Lower lobe of right lung (tissue), 2 donors: ENCODE results near the gene PRKCH. TPM values are rescaled to one million over a fixed set of nuclear protein-coding genes. Genes with fewer than 3 reads are reported as not detected.
"Not testable (repeated sequence)": the region's sequence is repeated elsewhere in the genome, so short reads cannot be mapped to it uniquely, and the experiment has no call there.

ENCODE experiments used
- ATAC-seq, 2 donors: fragments of 200-7000 bp; cut with Tn5 transposase; one replicate each; pipeline ENCODE4 v1.9.1; 2020 to 2022; ENCODE audit warnings: mild to moderate bottlenecking in 2 of 2, moderate library complexity in 2 of 2
- DNase-seq: peaks from one replicate; pipeline ENCODE4 v3.0.0-alpha.2; 2020
- H3K27ac ChIP-seq: fragments of 200-600 bp; one replicate; pipeline ENCODE4 v1.8.0; 2022
- H3K27me3 ChIP-seq: fragments of 200-600 bp; one replicate; pipeline ENCODE4 v1.8.0; 2022; ENCODE audit warnings: low read depth
- H3K36me3 ChIP-seq: fragments of 200-600 bp; one replicate; pipeline ENCODE4 v1.8.0; 2022; ENCODE audit warnings: mild to moderate bottlenecking
- H3K4me1 ChIP-seq: fragments of 200-600 bp; one replicate; pipeline ENCODE4 v1.8.0; 2022
- H3K4me3 ChIP-seq: fragments of 200-600 bp; one replicate; pipeline ENCODE4 v1.8.0; 2022; ENCODE audit warnings: mild to moderate bottlenecking
- H3K9me3 ChIP-seq: fragments of 200-600 bp; one replicate; pipeline ENCODE4 v1.8.0; 2022
- CTCF ChIP-seq: fragments of 200-600 bp; IDR thresholded peaks from one replicate; pipeline ENCODE4 v1.8.0; 2022; ENCODE audit warnings: antibody characterized with exemption, mild to moderate bottlenecking
- intact Hi-C: fragments of 100-400 bp; cut with DNase I; formaldehyde crosslinking; loops from one replicate; pipeline ENCODE4 v1.11.0; 2022
- total RNA-seq: library from RNA; stranded (reverse); fragmentation: NEBNext Ultra II Directional; extraction: Animal tissue kit (Norgen Biotek cat#: 25700); gene quantifications from one replicate; pipeline ENCODE4 v1.2.1, GENCODE V29; 2021
- donor health status: DM: no; HTN: yes; CAD: no; lungs with severe emphysema.

PRKCH gene
- total RNA-seq, 1 donor from 2014 or later, result 60.9 TPM

GRCh38 chr14:61304688-61305087 lies 16.7 kb upstream of the PRKCH start:
- intact Hi-C loops, result no loop called here
- no peak for TF ChIP-seq CTCF
- no peaks in the 10 kb centered on the region for H3K9me3 ChIP-seq

GRCh38 chr14:61308198-61308597 lies 13.2 kb upstream of the PRKCH start:
- intact Hi-C loops, result no loop called here
- H3K27ac ChIP-seq, result peak overlapping the region; percentile 55
- H3K9me3 ChIP-seq, result no peaks in the 10 kb centered on the region
- H3K36me3 ChIP-seq, result no peaks in the 10 kb centered on the region
- DNase-seq (no peak), ATAC-seq (no peak)
- no peaks in the 10 kb centered on the region for H3K4me1 ChIP-seq
- H3K4me3 ChIP-seq, result no peak overlapping the region
- no peak for TF ChIP-seq CTCF
- no peaks in the 10 kb centered on the region for H3K27me3 ChIP-seq

More at GRCh38 chr14:61304688-61305087, 16.7 kb upstream of the PRKCH start:
- no peaks in the 10 kb centered on the region for H3K27me3 ChIP-seq
- H3K36me3 ChIP-seq, result no peaks in the 10 kb centered on the region
- H3K4me1 ChIP-seq, result no peaks in the 10 kb centered on the region
- H3K4me3 ChIP-seq, result no peak overlapping the region
- no peak overlapping the region for H3K27ac ChIP-seq
- no peak for DNase-seq
- ATAC-seq, result no peak

- intact Hi-C loops, ATAC-seq, H3K4me3 ChIP-seq, H3K9me3 ChIP-seq, DNase-seq, H3K4me1 ChIP-seq, H3K36me3 ChIP-seq, H3K27me3 ChIP-seq: not testable (repeated sequence)
- peak overlapping the region; percentile 55 for H3K27ac ChIP-seq
Measured at GRCh38 chr14:61308701-61309100, 12.7 kb upstream of the PRKCH start.

- H3K9me3 ChIP-seq, result peaks cover 8% of the 10 kb centered on the region
- H3K4me3 ChIP-seq, result no peak overlapping the region
- DNase-seq (no peak), ATAC-seq (no peak)
- no peaks in the 10 kb centered on the region for H3K36me3 ChIP-seq
- H3K27me3 ChIP-seq, result no peaks in the 10 kb centered on the region
- intact Hi-C loops, result no loop called here
- peaks cover 4% of the 10 kb centered on the region for H3K4me1 ChIP-seq
- TF ChIP-seq CTCF, result no peak
- H3K27ac ChIP-seq, result no peak overlapping the region
Measured at GRCh38 chr14:61315313-61315712, 6.1 kb upstream of the PRKCH start.

GRCh38 chr14:61319086-61319485 lies 2.3 kb upstream of the PRKCH start:
- intact Hi-C loops, result no loop called here
- Histone ChIP-seq H3K27ac (no peak overlapping the region), H3K27me3 (no peaks in the 10 kb centered on the region), H3K4me1 (peaks cover 7% of the 10 kb centered on the region), H3K36me3 (no peaks in the 10 kb centered on the region), H3K4me3 (no peak overlapping the region), H3K9me3 (no peaks in the 10 kb centered on the region)
- TF ChIP-seq CTCF, result no peak
- no peak for ATAC-seq
- DNase-seq, result no peak

GRCh38 chr14:61319706-61320105 lies 1.7 kb upstream of the PRKCH start:
- Histone ChIP-seq H3K27ac (no peak overlapping the region), H3K36me3 (no peaks in the 10 kb centered on the region), H3K27me3 (no peaks in the 10 kb centered on the region), H3K4me3 (no peak overlapping the region), H3K9me3 (no peaks in the 10 kb centered on the region), H3K4me1 (peaks cover 10% of the 10 kb centered on the region)
- no peak for TF ChIP-seq CTCF
- DNase-seq (no peak), ATAC-seq (no peak)
- intact Hi-C loops, result no loop called here

- H3K4me3 ChIP-seq, H3K36me3 ChIP-seq, H3K9me3 ChIP-seq, ATAC-seq, intact Hi-C loops, H3K4me1 ChIP-seq, DNase-seq, H3K27me3 ChIP-seq: not testable (repeated sequence)
- H3K27ac ChIP-seq, result peak overlapping the region; percentile 89
Measured at GRCh38 chr14:61320170-61320569, 1.2 kb upstream of the PRKCH start.
